K562 (cell line): ENCODE results near the gene STX2. TPM values are rescaled to one million over a fixed set of nuclear protein-coding genes. Genes with fewer than 3 reads are reported as not detected.

ENCODE experiments used
- PCBP1 ChIP-seq: fragments of 200-400 bp; formaldehyde crosslinking; IDR thresholded peaks from 2 replicates; pipeline ENCODE4 v1.6.1; 2018; ENCODE audit warnings: mild to moderate bottlenecking, low read depth, low read length; ENCODE audit not compliant: poor library complexity, severe bottlenecking
- U2AF1 ChIP-seq: fragments of 200-400 bp; formaldehyde crosslinking; optimal IDR thresholded peaks from 2 replicates; pipeline ENCODE3; 2017; ENCODE audit warnings: mild to moderate bottlenecking, low read depth, low read length, moderate library complexity
- polyA plus RNA-seq, 8 experiments: library from polyadenylated mRNA; depleted of rRNA in 4 of 8; stranded (reverse) in 5 of 8; unstranded in 3 of 8; fragments of >200 nt; fragmentation: Nextera tagmentation in 2 of 8; fragmentation: Illumina TruSeq in 1 of 8; extraction: Ambion mirVana in 2 of 8; extraction: Trizol in 1 of 8; gene quantifications; 2 replicates each; pipeline versions ENCODE4 v1.2.1 to v1.2.3, GENCODE V29; 2011 to 2014; ENCODE audit warnings: inconsistent platforms in 1 of 8, missing spikeins in 1 of 8
- total RNA-seq, 7 experiments: library from RNA; depleted of rRNA in 6 of 7; stranded (reverse); fragments of >200 nt in 6 of 7; fragmentation: Illumina TruSeq in 2 of 7; extraction: Trizol in 2 of 7; gene quantifications; 2 replicates each; pipeline versions ENCODE4 v1.2.1 to v1.2.3, GENCODE V29; 2011 to 2021; ENCODE audit warnings: low replicate concordance in 1 of 7
- TF ChIP-seq, protein P1 (sequence below), 2 experiments: fragments of 450-650 bp; formaldehyde crosslinking in 1 of 2; IDR thresholded peaks; 2 replicates each; pipeline versions ENCODE4 v1.4.0 to v1.6.1; 2014 to 2020; ENCODE audit warnings: mild to moderate bottlenecking in 2 of 2, borderline replicate concordance in 1 of 2, low read depth in 1 of 2
- TF ChIP-seq, protein P2 (sequence below), 2 experiments: fragments of 450-650 bp; IDR thresholded peaks; 2 replicates each; pipeline ENCODE4 v1.6.1; 2016; ENCODE audit warnings: mild to moderate bottlenecking in 2 of 2, borderline replicate concordance in 1 of 2, low read depth in 1 of 2, moderate library complexity in 1 of 2
- TF ChIP-seq, protein P3 (sequence below): sonication (generic); formaldehyde crosslinking; IDR thresholded peaks from 2 replicates; pipeline ENCODE4 v1.4.0; 2020; ENCODE audit warnings: mild to moderate bottlenecking, missing genetic modification reagents

STX2 gene
- total and polyA plus RNA-seq, 9 of the 15 experiments (the other 6 are each of a cell fraction or from before 2014, with no cell fraction given) = 22.2 to 54.6 (median 30.8) TPM

GRCh38 chr12:130835011-130835410 is 4.0 kb downstream of the STX2 start (continued):
- TF ChIP-seq, protein P1, sequence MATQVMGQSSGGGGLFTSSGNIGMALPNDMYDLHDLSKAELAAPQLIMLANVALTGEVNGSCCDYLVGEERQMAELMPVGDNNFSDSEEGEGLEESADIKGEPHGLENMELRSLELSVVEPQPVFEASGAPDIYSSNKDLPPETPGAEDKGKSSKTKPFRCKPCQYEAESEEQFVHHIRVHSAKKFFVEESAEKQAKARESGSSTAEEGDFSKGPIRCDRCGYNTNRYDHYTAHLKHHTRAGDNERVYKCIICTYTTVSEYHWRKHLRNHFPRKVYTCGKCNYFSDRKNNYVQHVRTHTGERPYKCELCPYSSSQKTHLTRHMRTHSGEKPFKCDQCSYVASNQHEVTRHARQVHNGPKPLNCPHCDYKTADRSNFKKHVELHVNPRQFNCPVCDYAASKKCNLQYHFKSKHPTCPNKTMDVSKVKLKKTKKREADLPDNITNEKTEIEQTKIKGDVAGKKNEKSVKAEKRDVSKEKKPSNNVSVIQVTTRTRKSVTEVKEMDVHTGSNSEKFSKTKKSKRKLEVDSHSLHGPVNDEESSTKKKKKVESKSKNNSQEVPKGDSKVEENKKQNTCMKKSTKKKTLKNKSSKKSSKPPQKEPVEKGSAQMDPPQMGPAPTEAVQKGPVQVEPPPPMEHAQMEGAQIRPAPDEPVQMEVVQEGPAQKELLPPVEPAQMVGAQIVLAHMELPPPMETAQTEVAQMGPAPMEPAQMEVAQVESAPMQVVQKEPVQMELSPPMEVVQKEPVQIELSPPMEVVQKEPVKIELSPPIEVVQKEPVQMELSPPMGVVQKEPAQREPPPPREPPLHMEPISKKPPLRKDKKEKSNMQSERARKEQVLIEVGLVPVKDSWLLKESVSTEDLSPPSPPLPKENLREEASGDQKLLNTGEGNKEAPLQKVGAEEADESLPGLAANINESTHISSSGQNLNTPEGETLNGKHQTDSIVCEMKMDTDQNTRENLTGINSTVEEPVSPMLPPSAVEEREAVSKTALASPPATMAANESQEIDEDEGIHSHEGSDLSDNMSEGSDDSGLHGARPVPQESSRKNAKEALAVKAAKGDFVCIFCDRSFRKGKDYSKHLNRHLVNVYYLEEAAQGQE (IDR thresholded peaks at IDR 0.05; ENCODE audit: borderline replicate concordance) = no peak
- TF ChIP-seq, protein P1 (CRISPR knock-in tag; IDR thresholded peaks at IDR 0.05; ENCODE audit: low read depth) = no peak
- TF ChIP-seq, protein P2, sequence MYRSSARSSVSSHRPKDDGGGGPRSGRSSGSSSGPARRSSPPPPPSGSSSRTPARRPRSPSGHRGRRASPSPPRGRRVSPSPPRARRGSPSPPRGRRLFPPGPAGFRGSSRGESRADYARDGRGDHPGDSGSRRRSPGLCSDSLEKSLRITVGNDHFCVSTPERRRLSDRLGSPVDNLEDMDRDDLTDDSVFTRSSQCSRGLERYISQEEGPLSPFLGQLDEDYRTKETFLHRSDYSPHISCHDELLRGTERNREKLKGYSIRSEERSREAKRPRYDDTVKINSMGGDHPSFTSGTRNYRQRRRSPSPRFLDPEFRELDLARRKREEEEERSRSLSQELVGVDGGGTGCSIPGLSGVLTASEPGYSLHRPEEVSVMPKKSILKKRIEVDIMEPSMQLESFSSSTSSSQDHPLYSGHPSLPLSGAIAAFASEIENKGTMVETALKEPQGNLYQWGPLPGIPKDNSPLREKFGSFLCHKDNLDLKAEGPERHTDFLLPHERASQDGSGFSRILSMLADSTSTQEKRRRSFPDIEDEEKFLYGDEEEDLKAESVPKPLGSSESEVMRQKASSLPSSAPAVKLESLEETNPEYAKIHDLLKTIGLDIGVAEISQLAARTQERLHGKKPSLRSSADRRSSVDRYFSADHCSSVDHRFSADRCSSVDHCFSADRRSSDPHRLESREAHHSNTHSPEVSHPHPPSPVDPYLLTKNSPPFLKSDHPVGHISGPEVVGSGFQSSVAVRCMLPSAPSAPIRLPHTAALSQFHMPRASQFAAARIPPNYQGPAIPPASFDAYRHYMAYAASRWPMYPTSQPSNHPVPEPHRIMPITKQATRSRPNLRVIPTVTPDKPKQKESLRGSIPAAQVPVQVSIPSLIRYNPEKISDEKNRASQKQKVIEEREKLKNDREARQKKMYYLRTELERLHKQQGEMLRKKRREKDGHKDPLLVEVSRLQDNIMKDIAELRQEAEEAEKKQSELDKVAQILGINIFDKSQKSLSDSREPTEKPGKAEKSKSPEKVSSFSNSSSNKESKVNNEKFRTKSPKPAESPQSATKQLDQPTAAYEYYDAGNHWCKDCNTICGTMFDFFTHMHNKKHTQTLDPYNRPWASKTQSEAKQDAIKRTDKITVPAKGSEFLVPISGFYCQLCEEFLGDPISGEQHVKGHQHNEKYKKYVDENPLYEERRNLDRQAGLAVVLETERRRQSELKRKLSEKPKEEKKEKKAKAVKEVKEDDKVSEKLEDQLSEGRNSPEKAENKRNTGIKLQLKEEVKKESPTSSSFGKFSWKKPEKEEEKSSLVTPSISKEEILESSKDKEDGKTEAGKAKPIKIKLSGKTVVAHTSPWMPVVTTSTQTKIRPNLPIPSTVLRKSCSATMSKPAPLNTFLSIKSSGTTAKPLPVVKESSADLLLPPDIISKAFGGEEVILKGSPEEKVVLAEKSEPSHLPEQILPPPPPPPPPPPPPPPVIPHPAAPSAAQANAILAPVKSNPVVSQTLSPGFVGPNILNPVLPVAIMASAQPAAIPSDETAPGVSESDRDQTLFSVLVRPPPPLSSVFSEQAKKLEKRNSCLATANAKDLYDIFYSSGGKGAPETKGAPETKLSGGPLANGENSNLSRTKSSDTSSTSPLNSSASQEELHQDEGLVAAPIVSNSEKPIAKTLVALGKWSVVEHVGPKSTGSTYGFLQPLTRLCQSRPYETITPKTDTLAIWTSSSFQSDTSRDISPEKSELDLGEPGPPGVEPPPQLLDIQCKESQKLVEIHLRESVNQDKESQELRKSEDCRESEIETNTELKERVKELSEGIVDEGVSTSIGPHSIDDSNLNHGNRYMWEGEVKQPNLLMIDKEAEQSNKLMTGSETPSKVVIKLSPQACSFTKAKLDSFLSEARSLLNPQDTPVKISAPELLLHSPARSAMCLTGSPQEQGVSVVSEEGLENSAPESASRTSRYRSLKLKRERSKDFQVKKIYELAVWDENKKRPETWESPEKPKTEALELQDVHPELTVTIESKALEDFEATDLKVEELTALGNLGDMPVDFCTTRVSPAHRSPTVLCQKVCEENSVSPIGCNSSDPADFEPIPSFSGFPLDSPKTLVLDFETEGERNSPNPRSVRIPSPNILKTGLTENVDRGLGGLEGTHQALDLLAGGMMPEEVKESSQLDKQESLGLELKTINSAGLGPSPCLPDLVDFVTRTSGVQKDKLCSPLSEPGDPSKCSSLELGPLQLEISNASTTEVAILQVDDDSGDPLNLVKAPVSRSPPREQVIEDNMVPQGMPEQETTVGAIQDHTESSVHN (IDR thresholded peaks at IDR 0.05; ENCODE audit: borderline replicate concordance in 1 of 2, low read depth in 1 of 2) = no peak
- TF ChIP-seq, protein P3, sequence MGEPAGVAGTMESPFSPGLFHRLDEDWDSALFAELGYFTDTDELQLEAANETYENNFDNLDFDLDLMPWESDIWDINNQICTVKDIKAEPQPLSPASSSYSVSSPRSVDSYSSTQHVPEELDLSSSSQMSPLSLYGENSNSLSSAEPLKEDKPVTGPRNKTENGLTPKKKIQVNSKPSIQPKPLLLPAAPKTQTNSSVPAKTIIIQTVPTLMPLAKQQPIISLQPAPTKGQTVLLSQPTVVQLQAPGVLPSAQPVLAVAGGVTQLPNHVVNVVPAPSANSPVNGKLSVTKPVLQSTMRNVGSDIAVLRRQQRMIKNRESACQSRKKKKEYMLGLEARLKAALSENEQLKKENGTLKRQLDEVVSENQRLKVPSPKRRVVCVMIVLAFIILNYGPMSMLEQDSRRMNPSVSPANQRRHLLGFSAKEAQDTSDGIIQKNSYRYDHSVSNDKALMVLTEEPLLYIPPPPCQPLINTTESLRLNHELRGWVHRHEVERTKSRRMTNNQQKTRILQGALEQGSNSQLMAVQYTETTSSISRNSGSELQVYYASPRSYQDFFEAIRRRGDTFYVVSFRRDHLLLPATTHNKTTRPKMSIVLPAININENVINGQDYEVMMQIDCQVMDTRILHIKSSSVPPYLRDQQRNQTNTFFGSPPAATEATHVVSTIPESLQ = no peak
- no peak for TF ChIP-seq PCBP1
- no peak for TF ChIP-seq U2AF1
